Measurements from ENCODE around the gene CELF2.

CELF2 gene

DNA sequence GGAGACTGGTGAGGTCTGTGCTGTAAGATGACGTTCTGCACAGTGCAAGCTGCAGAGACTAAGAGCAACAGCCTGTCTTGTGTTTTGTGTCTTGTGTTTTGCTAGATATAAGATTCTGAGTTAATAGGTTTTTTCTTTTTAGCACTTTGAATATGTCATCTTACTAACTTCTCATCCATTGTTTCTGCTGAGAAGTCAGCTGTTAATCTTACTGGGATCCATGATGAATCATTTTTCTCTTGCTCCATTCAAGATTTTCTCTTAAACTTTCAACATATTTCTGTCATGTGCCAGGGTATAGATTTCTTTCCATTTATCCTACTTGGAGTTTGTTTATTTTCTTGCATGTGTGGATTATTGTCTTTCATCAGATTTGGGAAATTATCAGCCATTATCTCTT, 290.3 kb downstream of the CELF2 start:
- DNase-seq = no peak

DNA sequence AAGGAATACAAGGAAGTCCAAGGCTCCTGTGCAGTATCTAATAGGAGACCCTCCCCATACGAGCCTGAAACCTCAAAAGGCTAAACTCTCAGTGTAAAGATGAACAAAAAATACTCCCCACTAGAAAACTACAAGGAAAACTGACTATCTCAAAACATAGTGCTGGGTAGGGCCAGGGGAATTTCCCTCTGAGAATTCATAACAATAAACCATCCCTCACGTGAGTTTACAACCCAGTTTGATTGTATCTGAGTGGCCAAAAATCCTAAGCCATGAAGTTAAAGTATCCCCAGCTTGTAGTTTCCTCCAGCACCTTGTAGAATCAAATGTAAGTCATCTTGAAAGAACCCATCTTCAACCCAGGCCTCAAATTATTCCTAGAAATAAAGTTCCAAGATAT, 293.4 kb downstream of the CELF2 start:
- DNase-seq = no peak

DNA sequence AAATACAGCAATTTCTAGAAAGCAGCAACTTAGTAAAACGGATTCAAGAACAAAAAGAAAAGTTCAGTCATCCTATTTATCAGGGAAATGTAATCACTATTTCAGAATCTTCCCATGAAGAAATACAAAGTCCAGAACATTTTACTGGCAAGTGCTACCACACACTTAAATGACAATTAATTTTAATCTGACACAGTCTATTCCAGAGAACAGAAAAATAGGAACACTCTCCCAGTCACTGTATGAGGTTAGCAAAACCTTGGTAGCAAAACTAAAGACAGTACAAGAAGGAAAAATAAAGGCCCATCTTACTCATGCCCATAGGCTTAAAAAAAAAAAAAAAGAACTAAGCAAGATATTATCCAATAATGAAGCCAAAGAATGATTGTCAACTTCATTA, 295.8 kb downstream of the CELF2 start:
- DNase-seq = no peak

DNA sequence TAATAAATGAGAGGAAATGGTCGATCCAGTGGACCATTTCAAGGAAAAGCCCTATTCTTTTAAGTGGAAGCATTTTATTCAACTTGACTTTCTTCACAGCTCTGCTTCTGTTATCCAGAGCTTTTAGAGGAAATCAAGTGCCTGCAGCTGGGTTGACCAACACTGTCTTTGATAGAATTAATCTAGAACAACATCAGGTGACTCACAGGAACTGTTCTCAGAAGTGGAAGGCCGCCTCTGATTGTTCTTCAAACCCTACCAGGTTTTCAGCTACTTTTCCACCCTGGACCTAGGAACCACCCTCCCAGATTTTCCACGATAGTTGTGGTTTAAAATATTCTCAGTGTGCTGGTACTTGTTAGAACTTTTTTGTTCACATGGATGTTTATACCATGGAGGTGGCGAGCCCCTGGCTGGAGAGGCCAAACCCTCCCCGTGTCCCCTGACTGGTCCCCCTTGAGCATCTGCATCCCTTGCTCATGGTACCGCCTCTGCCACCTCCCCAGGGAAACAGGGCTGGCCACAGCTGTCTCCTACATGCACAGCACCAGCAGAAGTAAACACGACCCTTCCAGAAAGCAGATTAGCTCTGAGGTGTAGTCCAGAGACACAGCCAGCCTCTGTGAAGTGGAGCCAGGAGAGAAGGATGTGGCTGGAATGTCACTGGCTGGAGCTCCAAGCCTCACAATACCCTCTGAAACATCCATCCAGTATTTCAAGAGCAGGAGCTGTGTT, 300.4 kb downstream of the CELF2 start:
- DNase-seq = no peak

DNA sequence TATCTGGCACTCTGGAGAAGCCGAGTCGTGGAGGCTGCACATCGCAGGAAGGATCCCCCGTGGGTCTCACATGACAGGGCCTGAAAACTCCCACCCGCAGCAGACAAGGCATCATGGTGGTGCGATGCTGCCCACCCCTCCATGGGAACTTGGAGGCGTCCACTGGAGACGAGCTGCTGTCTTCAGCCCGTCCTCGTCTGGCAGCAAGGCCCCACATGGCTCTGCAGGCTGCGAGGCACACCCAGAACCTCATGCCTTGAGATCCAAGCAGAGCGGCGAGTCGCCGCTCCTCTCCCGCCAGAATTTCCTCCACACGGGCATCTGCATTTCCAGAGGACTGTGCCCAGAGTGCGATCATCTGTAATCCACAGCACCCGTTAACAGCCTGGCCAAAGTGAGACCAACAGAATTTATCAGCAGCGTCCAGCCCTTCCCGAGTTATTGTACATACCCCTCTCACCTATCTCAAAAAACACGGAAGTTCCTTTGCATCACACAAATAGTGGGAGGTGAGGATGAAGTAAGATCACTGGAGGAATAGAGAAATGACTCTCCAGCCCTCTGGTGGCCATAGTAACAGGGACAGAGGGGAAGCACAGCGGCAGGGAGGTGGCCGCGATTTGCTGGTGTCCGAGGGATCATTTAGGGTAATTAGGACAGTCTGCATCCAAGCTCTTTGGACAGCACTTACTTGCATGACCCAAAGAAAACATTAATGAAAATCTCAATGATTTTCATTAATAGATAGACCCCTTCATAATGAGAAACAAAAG, 301.3 kb downstream of the CELF2 start:
- DNase-seq = no peak

DNA sequence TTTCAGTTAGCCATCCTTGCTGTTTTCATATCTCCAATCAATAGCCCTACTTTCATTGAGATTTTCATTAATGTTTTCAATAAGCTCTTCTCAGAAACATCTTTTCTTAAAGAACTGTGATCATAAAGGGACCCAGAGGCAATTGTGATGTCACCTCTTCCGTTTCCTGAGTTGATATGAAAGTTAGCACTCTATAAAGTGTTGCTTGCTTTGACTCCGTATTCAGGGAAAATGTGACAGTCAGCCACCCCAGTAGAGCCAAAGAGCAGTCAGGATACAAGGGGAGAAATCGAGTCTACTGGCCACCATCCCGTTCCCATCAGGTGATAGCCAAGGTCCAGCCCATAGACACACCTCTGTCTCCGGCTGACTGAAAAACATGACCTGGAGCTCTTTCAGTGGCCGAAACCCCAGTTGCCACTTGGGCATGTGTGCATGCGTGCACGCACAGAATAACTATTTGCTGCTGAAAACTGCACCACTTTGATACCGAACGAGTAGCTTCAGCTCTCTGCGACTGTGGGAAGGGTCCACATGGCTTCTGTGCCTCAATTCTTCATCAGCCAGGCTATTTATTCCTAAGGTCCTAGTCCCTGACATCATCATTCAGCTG, 302.4 kb downstream of the CELF2 start:
- DNase-seq = no peak

DNA sequence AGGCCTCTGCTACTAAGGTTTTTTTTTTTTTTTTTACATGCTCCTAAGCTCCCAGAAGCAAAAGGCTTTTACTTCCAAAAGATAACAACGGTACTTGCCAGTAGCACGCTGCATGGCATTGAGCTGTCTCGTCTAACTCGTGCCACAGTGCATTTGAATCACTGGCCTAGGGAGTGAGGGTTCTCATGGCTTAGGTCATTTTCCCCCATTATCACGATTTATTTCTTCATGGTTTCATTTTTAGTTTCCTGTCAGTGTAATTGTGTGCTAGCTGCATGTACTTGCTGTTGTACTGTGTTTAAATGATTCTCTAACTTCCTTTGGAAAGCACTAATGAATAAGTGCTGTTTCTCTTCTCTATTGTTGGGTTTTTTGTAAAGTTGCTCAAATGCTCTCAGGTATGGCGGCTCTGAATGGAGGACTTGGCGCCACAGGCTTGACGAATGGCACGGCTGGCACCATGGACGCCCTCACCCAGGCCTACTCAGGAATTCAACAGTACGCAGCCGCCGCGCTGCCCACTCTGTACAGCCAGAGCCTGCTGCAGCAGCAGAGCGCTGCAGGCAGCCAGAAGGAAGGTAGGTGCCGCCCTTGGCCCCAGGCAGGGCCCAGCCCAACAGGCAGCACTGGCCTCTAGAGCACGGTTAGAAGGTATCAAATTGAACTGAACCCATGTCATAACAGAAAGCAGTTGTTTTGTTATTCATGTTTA, 303.3 kb downstream of the CELF2 start:
- DNase-seq = no peak

DNA sequence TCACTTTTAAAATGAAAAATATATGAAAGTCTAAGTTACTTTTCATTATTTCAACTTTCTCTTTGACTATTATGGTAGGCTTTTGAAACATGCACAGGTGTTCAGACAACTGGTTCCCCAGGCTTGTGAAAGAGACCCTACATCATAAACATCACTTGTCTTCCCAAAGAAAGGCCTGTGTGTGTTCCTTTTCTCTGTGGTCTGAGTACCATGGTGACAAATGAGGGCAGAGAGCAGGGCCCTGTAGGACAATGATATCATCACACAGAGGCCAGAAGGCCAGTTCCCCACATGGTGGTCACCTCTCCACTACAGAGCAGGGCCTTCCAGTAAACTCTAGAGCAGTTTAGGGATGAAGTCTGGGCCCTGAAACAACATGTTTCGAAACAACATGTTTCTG, 305.0 kb downstream of the CELF2 start:
- no peak for DNase-seq

DNA sequence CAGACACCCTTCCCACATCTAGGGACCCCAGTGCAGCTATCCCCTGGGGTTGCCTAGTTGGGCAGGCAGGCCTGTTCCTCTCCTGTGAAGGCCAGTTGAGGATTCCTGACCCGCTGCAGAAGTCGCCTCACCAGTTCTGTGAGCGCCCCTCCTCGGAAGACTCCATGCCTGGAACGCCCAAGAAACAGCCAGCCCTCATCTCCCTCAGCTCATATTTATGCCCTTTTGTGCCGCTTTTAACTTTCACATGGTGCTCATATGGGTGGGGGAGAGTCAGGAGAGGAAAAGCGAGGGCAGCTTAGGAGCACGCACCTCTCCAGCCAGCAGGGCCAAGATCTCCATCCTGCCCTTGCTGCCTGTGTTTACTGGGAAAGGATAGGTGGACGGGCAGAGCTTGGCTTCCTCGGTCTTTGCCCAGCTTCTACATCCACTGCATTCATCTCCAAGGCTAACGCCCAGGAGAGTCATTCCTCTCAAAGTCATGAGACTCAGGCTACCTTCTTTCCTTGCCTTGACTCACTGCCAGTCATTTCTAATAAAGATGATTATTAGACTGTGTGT, 307.2 kb downstream of the CELF2 start:
- no peak for DNase-seq

DNA sequence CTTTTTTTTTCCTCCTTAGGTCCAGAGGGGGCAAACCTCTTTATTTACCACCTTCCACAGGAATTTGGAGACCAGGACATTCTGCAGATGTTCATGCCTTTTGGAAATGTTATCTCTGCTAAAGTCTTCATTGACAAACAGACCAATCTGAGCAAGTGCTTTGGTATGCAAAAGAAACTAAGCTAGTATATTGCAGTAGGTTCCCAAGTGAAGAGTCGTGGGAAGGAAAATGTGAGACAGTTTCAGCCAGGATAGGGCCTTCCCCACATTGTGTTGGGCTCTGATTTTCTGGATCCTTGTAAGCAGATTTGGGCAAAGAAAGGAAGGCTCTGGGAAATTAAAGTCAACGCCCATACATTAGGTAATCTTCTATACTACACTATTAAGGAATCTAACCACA, 308.1 kb downstream of the CELF2 start:
- DNase-seq = no peak

DNA sequence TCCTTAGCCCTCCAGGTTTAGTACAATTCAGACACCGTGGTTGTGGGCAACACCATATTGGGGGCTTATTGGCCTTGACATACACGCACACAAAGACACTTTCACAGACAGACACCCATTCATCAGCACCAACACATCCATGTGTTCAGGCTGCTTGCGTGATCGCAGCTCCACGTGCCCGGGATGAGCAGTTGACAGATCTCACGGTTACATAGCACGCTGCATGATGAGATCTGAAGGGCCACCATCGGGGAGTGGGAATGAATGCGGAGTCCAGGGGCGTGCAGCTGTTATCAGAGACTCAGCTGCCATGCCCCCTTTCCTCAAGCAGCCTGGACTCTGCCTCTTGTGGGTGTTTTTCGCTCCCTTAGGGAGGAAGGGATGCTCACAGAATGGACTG, 308.6 kb downstream of the CELF2 start:
- no peak for DNase-seq

DNA sequence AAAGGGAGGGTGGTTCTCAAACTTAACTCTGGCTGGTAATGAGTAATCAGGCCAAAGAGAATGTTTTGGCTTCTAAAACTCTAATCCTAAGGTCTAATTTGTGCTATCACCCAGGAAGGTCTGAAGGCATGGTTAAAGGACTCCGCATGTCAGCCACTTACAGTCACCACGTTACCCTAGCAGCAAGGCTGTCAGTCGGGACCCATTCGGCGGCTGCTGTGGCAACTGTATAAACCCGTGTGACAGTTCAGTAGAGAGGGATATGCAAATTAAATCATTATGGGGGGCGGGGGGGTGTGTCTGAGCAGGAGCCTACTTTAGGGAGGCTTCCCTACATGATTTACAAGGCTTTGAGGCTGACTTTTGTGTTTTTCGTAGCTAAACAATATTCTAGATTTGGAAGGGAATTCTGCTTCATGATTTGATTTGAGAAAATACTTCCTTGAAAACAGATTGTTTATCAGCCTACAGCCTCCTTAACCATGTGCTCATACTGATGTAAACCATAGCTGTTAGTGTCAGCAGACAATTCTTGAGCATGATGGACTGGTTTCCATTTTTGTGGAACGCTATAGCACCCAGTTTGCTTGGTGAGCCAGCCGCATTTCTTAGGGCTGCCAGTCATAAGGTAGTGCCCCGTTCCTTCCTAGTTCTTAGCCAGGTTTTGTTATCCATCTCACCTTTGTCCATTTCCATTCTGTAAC, 309.4 kb downstream of the CELF2 start:
- no peak for DNase-seq

DNA sequence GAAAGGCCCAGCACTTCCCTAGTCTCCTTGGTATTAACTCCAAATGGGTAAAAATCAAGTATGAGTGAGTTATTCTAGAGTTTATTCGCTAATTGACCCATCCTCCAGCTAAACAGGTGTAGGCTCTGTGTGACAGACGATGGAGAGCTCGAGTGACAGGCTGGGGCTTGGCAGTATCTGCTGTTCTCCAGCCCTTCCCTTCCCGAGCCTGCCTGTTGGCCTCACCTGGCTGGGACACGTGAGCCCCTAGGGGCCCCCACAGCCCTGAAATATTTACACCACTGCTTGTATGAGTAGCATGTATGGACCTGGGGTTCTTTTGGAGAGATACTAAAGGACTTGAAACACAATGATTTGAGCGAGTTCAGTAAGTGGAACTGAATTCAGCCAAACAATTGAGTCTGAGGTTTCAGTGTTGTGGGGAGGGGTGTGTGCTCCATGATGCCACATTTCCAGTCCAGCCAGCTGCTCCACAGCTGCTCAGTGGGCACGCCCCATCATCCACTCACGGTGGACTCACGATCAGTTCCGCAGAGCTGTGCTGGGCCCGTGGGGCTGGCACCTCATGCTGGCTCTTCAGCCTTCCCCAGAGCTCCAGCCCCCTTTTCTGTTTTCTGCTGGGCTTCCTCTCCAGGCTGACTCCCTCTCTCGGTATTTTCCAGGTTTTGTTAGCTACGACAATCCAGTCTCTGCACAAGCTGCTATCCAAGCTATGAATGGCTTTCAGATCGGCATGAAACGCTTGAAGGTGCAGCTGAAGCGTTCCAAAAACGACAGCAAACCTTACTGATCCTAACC, 310.8 kb downstream of the CELF2 start:
- DNase-seq = no peak

DNA sequence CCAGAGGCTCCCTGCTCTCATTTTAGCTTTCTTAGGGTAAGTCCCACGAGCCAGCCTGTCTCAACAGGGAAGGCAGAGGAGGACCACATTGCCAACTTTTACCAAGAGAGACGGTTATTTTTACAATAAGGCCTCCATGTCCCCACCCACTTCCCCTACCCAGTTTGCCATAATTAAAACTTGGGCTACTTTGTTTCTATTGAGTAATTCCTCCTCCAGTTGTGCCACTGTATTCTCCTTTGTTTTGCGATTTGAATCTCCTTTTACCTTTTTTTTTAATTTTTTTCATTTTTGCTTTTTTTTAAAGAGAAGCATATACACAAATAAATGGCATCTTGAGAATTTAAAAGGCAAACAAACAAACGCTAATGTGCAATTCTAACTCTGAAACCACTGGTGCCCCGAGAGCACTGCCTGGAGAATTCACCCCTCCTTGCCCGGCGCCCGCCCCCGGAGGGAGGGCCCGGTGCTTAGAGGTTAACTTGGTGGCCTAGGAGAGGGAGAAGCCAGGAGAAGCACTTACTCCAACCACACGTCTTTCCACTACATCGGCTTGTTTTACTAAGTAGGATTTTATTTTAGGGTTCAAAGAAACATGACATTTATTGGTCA, 311.5 kb downstream of the CELF2 start:
- no peak for DNase-seq

DNA sequence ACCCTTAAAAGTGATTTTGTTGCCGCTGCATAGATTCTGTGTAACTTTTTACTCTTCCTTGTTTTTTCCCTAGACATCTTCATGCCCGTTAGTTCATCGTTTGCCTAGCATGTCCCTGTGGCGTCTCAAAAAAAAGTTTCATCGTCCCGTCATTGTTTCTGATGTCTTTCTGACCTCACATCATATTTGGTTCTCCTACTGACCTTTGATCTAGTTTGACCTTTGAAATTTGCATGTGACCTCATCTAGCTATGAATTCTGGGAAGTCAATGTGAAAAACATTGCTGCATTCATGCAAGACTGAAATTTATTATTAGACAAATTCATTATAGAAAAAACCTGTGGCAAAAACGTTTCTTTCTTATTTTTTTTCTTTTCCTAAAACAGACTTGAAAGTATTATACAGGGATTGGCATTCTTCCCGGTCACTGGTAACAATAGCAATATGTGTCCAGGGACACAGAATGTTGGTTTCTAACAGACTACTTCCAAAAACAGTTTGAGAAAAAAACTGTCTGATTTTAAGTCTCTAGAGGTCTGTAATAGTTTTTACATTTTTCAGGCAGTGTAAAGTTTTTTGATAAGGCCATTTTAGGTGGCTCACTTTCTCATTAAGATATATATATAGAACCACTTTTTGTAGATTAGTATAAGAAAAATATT, 312.8 kb downstream of the CELF2 start:
- no peak for DNase-seq

DNA sequence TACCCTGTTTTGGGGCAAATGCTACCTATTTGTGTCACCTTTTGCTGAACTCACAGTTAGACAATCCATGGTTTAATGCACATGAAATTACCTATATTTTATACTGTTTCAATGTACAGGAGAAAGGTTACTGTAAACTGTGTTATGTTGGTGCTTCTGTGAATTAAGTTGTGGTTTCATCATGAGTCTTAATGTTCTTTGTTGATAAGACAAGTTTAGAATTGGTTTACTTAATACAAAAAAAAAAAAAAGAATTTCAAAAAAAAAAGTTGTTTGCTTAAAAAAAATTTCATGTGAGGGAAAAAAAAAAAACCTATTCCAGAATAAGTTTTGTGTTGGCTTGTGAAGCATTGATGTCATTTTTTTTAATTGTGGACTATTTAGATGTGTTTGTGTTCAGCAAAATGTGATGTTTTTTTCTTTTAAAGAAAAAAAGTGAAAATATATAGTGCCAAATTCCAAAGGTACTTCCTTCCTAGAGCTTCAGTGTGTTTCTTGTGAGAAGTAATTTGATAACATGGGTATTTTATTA, 313.4 kb downstream of the CELF2 start:
- DNase-seq = no peak

DNA sequence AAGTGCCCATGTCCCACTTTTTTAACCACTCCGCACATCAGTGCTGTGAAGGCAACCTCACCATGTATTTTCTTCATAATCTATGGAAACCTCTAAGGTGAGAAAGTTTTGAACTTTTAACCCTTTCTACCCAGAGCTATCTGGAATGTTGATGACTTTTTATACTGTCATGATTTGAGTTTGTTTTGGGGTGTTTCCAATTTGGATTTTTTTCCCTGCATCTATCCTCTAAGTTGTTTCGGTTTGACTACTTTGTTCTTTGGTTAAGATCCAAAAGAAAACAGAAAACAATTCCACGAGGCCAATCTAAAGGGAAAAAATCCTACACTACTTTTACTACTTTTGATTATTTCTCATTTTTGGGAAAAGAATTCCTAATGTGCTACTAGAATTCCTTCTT, 314.1 kb downstream of the CELF2 start:
- DNase-seq = no peak

DNA sequence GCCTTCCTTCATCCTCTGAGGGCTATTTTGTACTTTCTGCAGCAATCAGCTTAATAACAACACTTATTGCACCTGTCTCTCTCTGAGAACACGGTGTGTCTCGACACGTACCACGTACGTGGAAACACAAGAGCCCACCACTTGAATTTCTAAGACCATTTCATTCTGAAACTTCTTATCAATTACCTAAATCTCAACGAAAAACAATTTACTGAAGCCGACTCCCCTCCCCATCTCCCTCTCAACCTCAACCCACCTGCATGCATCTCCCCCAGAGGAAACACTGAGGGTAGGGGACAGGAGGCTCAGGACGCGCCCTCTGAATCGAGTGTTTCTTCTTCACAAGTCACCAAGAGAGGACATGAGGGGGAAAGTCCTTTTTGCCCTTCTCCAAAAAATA, 315.2 kb downstream of the CELF2 start:
- no peak for DNase-seq

DNA sequence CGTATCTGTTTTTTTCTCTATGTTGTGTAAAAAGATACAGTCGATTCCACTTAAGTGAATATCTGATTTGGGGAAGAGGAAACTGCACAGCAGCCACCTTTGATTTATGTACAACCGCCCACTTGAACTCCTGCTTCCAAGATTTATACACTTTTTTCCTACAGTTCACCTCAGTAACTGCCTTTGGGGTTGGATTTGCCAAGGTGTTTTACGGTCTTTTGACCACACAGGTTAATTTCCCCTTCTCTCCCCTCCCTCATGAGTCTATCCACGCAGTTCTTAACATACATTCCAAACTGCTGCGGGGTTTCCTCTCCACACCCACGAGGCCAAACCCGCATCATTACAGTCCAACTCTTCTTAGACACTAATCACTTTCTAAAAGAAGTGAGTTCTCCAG, 316.8 kb downstream of the CELF2 start:
- no peak for DNase-seq

DNA sequence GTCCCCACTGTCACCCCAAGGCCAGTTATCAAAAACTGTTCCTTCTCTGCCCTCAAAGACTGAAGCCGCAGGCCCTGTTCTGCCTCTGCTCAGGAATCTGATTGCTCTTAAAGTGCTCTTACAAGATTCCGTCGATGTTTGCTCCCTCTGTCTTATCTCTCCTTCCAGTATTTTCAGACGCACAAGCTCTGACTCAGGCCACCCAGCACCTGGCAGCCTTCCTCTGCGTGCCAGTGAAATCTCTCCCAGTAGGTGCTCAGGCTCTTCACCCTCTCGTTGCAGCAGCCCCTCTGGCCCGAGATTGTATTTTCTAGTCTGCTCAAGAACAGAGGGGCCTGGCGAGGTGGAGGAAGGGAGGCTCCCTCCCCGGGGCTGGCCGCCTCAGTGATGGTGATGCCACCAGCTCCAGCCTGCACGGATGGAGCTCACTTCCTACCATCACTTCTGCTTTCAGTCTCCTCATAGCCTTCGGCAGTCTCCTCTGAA, 317.5 kb downstream of the CELF2 start:
- no peak for DNase-seq

All from DMS 273 treated with DMSO at 0.1 percent for 48 hours (cell line).